ENCODE measurements around the gene TMEM208.
A peak's percentile ranks its signal among the peaks of the same experiment; 100 is the strongest.

The TMEM208 gene

GRCh38 chr16:67210069-67210937 is 16.6 kb upstream of the TMEM208 start:
- DNase-seq: no peak

GRCh38 chr16:67211674-67212073 is 15.3 kb upstream of the TMEM208 start:
- no peak for DNase-seq

GRCh38 chr16:67212766-67213165 is 14.2 kb upstream of the TMEM208 start:
- no peak for DNase-seq

- no peak for DNase-seq
These were observed 13.5 kb upstream of the TMEM208 start for GRCh38 chr16:67213197-67214019.

- DNase-seq: no peak
These were observed 11.2 kb upstream of the TMEM208 start for GRCh38 chr16:67215706-67216105.

GRCh38 chr16:67216612-67217490 is 10.1 kb upstream of the TMEM208 start:
- DNase-seq: no peak

- no peak for DNase-seq
These were observed 2.9 kb upstream of the TMEM208 start for GRCh38 chr16:67223992-67224391.

GRCh38 chr16:67226295-67226803 is 581 bp upstream of the TMEM208 start:
- no peak for DNase-seq

- no peak for DNase-seq
These were observed 614 bp downstream of the TMEM208 start for GRCh38 chr16:67227567-67227921.

- DNase-seq: no peak
These were observed 1.3 kb downstream of the TMEM208 start for GRCh38 chr16:67228034-67228785.

GRCh38 chr16:67228905-67229304 is 2.0 kb downstream of the TMEM208 start:
- no peak for DNase-seq

GRCh38 chr16:67229906-67230808 is 3.2 kb downstream of the TMEM208 start:
- DNase-seq: no peak

- DNase-seq: no peak
These were observed 4.1 kb downstream of the TMEM208 start for GRCh38 chr16:67230809-67231660.

- DNase-seq: no peak
These were observed 6.7 kb downstream of the TMEM208 start for GRCh38 chr16:67233596-67233995.

GRCh38 chr16:67234180-67234597 is 7.3 kb downstream of the TMEM208 start:
- DNase-seq: no peak

GRCh38 chr16:67235816-67236562 is 9.1 kb downstream of the TMEM208 start:
- DNase-seq: peak; percentile 85

GRCh38 chr16:67236563-67237395 is 9.8 kb downstream of the TMEM208 start:
- peak; percentile 91 for DNase-seq

Measured in activated effector memory CD4-positive, alpha-beta T cell treated with anti-CD3 and anti-CD28 coated beads, Interleukin-2, amount 50 U/mL, for 16 hours (primary cell).